Neural progenitor cell (in vitro differentiated cells): ENCODE results near the gene HDDC3.

Experiments
- EZH2 ChIP-seq: fragments of 200-600 bp; sonication (generic); IDR thresholded peaks from 2 replicates; pipeline ENCODE4 v1.6.1; 2017; ENCODE audit warnings: antibody characterized with exemption, mild to moderate bottlenecking, moderate library complexity
- EZH2phosphoT487 ChIP-seq: fragments of 200-600 bp; sonication (generic); IDR thresholded peaks from 2 replicates; pipeline ENCODE4 v1.6.1; 2017; ENCODE audit warnings: antibody characterized with exemption
- TF ChIP-seq, protein P1 (sequence below): fragments of 200-600 bp; sonication (generic); IDR thresholded peaks from 2 replicates; pipeline ENCODE4 v1.5.1; 2017; ENCODE audit warnings: antibody characterized with exemption, mild to moderate bottlenecking

- TF ChIP-seq, protein P1, sequence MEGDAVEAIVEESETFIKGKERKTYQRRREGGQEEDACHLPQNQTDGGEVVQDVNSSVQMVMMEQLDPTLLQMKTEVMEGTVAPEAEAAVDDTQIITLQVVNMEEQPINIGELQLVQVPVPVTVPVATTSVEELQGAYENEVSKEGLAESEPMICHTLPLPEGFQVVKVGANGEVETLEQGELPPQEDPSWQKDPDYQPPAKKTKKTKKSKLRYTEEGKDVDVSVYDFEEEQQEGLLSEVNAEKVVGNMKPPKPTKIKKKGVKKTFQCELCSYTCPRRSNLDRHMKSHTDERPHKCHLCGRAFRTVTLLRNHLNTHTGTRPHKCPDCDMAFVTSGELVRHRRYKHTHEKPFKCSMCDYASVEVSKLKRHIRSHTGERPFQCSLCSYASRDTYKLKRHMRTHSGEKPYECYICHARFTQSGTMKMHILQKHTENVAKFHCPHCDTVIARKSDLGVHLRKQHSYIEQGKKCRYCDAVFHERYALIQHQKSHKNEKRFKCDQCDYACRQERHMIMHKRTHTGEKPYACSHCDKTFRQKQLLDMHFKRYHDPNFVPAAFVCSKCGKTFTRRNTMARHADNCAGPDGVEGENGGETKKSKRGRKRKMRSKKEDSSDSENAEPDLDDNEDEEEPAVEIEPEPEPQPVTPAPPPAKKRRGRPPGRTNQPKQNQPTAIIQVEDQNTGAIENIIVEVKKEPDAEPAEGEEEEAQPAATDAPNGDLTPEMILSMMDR, result no peak
- TF ChIP-seq EZH2 (no peak), EZH2phosphoT487 (no peak)
Measured at GRCh38 chr15:90945091-90945490, 12.7 kb upstream of the HDDC3 start.
